ENCODE results near the gene TRAF5.
"Not testable (repeated sequence)": the region's sequence is repeated elsewhere in the genome, so short reads cannot be mapped to it uniquely, and the experiment has no call there.

- not testable (repeated sequence) for TF ChIP-seq MXD4 (CRISPR knock-in tag; IDR thresholded peaks at IDR 0.05; ENCODE audit: borderline replicate concordance); ZNF416 (CRISPR knock-in tag; IDR thresholded peaks at IDR 0.05); ZNF121 (CRISPR knock-in tag; IDR thresholded peaks at IDR 0.05); MAX (CRISPR knock-in tag; IDR thresholded peaks at IDR 0.05); E2F4 (CRISPR knock-in tag; IDR thresholded peaks at IDR 0.05; ENCODE audit: borderline replicate concordance, low read depth)
- TF ChIP-seq, protein P1, sequence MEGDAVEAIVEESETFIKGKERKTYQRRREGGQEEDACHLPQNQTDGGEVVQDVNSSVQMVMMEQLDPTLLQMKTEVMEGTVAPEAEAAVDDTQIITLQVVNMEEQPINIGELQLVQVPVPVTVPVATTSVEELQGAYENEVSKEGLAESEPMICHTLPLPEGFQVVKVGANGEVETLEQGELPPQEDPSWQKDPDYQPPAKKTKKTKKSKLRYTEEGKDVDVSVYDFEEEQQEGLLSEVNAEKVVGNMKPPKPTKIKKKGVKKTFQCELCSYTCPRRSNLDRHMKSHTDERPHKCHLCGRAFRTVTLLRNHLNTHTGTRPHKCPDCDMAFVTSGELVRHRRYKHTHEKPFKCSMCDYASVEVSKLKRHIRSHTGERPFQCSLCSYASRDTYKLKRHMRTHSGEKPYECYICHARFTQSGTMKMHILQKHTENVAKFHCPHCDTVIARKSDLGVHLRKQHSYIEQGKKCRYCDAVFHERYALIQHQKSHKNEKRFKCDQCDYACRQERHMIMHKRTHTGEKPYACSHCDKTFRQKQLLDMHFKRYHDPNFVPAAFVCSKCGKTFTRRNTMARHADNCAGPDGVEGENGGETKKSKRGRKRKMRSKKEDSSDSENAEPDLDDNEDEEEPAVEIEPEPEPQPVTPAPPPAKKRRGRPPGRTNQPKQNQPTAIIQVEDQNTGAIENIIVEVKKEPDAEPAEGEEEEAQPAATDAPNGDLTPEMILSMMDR (IDR thresholded peaks at IDR 0.05) = not testable (repeated sequence)
These were observed 90.1 kb downstream of the TRAF5 start for GRCh38 chr1:211416628-211417323.
